GM19452 (cell line): Measurements from ENCODE around the gene PRKD2.

Experiments
- ATAC-seq: cut with Tn5 transposase; IDR thresholded peaks from one replicate; pipeline ENCODE4 v1.9.1; 2021; ENCODE audit not compliant: unreplicated experiment

The PRKD2 gene

GRCh38 chr19:46665072-46665471, 51.8 kb downstream of the PRKD2 start:
- no peak for ATAC-seq

- ATAC-seq: no peak
These were observed 55.0 kb downstream of the PRKD2 start for GRCh38 chr19:46661735-46662592.

- ATAC-seq: peak; percentile 88
These were observed 55.7 kb downstream of the PRKD2 start, which contains the start of gene DACT3 for GRCh38 chr19:46661020-46661731. DACT3 (minus strand) TSS chr19:46661182; CDS start chr19:46661064, 118 bp downstream.

DNA sequence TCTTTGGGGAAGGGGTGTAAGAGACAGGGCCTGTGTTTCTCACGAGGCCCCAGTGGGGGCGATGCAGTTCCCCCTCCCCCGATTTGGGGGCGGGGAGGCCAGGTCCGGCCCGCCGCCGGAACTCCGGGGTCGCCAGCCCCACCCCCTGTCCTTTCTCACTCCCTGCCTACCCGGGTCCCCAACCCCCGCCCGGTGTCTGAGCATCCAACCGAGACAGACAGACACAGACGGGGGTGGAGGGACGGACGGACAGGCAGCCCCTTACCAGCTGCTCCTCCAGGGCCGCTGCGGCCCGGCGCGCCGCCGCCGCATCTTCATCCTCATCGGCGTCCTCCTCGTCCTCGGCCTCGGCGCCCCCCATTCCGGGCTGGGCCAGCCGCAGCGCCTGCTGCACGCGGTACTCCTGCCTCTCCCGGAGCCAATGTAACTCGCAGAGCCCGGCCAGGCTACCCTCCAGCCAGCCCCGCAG, 56.3 kb downstream of the PRKD2 start:
- no peak for ATAC-seq

- ATAC-seq: no peak
These were observed 56.9 kb downstream of the PRKD2 start for GRCh38 chr19:46660008-46660517.

DNA sequence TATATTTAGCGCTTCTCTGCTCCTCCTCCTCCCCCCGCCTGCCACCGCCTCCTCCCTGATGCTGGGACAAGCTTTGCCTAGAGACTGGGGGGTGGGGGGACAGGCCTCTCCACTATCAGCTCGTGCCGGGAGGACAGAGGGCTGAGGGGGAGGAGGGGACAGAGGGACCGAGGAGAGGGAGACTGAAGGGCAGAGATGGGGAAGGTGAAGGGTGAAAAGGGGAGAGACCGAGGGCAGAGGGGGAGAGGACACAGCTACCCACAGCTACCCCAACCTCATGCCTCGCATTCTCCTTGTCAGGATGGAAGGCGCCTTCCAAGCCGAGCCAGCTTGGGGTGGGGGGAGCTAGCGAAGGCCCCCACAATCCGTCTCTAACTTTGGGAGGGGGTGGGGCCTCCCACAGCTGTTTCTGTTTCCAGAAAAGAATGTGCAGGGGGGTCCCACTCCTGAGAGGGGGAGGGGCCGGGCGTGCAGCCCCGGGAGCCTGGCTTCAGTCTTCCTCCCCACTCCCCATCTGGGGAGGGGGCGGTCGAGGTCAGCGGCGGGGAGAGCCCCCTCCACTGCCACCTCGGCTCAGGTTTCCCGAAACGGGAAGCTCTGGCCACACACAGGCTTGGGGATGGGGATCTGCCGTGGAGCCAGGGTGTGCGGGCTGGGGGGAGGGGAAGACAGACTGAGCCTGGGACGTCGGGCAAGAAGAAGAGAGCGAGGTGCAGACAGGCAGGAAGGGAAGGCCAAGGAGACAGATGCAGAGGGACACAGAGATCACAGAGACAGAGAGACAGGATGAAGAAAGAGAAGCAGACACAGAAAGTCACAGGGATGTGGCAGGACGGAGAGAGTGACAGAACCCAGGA, 57.5 kb downstream of the PRKD2 start:
- ATAC-seq: no peak

GRCh38 chr19:46656541-46656940, 60.4 kb downstream of the PRKD2 start:
- ATAC-seq: no peak

GRCh38 chr19:46654621-46655152, 62.2 kb downstream of the PRKD2 start:
- no peak for ATAC-seq

GRCh38 chr19:46650445-46650844, 66.5 kb downstream of the PRKD2 start:
- no peak for ATAC-seq

DNA sequence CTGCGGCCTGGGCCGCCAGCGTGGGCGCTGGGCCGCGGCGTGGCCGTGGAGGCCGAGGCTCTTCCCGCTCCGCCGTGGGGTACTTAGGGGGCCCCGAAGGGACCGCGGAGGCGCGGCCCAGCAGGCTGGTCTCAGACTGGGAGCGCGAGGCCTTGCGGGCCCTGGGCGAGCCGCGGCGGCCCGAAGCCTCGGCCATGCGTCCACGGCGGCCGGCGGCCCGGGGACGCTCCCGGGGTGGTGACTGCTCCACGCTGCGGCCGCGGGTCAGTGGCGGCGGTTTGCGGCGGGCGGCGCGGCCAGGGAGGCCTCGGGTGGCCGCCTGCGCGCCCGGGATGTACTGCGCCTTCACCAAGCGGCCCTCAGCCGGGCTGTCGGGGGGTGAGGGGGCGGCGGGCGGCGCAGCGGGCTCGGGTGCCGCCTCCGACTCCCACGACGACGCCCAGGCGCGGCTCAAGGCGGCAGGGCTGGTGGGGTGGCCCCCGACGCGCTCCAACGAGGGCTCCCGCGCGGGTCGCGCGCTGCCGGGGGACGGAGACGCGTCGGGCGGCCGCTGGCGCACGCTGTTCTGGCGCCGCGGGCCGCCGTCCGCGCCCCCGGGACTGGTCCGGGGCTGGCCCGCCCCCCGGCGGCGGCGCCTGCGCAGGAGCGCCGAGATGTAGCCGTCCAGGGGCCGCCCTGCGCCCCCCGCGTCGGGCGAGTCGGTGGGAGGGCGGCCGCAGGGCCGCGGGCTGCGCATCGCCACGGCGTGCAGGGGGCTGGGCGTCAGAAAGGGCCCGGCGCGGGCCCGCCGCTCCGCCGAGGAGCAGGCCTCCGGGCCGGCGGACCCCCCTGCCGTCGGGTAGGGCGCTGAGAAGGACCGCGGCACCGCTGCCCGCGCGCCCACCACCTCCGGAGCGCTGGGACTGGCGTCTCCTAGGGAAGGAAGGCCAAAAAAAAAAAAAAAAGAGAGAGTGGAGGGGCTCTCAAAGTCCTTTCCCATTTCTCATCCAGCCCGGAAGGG, 67.7 kb downstream of the PRKD2 start:
- ATAC-seq: no peak

DNA sequence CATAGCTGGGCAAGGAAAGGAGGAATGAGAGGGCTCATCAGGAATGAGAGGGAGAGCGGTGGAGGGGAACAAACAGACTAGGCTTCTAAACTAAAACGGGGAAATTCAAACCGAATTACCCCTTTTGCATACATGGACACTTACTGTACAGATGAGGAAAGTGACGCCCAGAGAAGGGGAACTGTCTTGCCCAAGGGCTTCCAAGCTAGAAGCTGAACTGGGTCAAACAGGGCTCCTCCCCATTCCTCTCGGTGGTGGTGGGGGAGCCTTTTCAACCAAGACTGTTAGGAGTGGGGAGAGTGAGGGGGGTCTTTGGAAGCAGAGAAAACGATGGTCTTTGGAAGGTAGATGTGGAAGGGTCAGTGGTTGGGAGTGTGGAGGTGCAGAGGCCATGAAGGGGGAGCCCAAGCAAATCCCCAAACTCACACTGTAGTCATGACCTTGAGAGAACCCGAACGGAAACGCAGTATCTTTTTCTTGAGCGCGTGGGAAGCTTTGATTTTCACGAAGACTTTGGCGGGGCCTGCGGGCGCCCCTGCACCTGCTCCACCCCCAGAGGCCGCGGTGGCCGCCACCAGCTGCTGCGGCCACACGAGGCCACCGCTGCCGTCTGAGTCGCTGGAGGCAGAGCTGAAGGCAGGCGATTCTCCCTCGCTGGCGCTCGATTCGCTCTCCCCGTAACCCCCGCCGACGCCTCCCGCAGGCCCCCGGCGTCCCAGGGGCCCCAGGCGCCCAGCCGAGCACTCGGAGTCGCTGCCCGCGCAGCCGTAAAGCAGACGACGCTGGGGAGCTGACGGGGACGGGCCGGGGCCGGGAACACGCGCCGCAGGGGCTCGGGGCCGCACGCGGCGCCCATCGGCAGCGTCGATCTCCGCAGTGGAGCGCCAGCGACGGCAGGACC, 68.6 kb downstream of the PRKD2 start:
- ATAC-seq: no peak

DNA sequence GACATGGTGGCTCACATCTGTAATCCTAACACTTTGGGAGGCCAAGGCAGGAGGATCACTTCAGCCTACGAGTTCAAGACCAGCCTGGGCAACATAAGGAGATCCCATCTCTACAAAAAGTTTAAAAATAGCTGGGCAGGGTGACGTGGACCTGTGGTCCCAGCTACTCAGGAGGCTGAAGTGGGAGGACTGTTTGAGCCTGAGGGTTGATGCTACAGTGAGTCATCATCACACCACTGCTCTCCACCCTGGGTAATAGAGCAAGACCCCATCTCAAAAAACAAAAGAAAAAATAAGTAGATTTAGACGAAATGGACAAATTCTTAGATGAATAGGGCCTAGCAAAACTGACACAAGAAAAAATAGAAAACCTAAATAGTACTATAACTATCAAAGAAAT, 70.5 kb downstream of the PRKD2 start:
- ATAC-seq: no peak

DNA sequence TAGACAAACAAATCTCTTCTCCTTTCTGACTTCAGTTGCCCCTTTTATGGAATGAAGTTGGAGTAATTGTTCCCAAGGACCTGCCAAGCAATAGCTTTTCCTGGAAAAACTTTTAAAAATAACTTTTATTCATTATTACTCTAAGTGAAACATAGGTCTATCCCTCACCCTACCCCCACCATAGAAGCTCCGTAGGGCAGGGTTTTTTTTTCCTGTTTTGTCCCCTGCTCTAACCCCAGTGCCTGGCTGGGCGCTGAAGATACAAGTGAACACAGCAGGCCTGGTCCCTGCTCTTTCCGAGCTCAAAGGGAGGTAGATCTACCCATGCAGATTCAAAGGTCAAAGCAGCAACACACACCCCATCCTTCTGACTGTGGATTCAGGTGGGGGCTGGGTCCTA, 72.2 kb downstream of the PRKD2 start:
- no peak for ATAC-seq

- no peak for ATAC-seq
These were observed 76.3 kb downstream of the PRKD2 start for GRCh38 chr19:46640656-46641055.

DNA sequence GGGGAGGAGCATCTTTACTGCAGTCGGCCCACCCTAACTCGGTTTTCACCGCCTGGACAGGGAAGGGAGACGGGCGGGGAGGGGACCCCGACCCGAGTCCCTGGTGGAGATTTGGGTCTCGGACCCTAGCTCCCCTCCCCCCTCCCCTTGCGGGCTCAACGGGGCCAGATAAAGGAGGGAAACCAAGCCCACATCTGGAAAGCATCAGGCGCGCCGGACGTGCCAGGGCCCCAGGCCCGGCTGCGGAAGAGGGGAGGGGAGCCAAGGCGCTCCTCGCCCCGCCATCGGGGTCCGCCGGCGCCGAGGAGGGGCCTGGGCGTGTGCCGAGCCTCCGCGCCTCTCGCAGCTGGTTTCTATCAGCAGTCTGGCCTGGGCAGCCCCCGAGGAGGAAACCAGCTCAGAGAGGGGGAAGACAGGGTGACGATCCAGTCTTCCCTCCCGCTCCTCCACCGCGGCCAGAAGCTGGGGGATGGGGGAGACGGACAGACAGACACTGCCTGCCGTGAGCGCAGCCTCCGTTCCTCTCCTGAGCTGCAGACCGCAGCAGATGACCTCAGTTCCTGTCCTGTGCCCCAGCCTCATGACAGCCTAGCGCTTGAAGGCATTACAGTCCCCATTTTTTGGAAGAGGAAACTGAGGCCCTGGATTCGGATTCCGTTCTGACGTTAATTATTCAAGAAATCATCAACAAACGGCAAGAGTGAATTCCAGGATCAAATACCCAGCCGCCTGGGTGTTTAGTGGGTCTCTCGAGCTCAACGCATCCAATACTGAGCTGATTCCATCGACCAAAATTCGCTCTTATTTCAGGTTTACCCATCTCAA, 77.3 kb downstream of the PRKD2 start:
- no peak for ATAC-seq

GRCh38 chr19:46637224-46637623, 79.7 kb downstream of the PRKD2 start:
- no peak for ATAC-seq

DNA sequence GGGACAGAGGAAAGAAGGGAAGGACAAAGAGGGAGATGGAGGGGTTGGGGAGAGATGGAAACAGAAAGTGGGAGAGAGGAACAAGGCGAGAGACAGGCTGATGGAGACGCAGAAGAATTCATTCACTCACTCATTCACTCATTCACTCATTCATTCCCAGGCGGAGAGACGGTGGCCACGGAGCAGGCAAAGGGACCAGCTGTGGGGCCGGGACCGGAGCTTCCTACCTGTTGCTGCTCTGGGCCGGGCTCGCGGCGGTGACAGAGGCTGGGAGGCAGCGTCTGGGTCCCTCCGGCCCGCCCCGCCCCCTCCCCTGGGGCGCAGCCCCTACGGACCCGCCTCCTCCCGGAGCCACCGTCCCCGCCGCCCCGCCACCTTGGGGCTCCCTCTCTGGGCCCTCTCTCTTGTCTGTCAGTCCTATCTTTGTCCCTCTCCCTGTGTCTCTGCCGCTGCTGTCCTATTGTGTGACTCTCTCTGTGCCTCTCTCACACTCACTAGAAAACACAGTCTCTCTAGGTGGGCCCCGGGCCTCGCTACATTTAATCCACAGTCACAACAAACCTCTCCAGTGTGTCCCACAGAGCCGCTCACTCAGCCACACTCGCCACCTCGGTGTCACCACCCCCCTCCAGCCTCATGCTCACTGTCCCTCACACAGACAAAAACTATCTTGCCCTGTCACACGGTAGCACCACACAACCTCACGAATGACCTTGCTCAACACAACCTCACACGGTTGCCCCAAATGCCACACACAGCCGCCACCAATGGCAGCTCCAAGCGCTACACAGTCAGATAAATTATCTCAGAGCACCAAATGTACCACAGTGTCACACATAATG, 80.8 kb downstream of the PRKD2 start, which contains the start of gene GNG8:
Gene GNG8 (minus strand): TSS at position 283 of the 842 bp plus-strand sequence. CDS start 1,520 bp downstream, outside the sequence.
- ATAC-seq: no peak
